A549 (cell line): ENCODE results near the gene TLE1. TPM values are rescaled to one million over a fixed set of nuclear protein-coding genes. Genes with fewer than 3 reads are reported as not detected.

Experiments used
- ATAC-seq, 2 experiments: fragments of 200-7000 bp in 1 of 2; fragments of >200 bp in 1 of 2; cut with Nextera tagmentation in 1 of 2; cut with Tn5 transposase in 1 of 2; 3 replicates each; pipeline versions ENCODE4 v1.8.0 to v1.9.1; 2018 to 2020; ENCODE audit warnings: mild to moderate bottlenecking in 1 of 2, moderate library complexity in 1 of 2
- CTCF ChIA-PET: fragments of 300-600 bp; sonication (Branson Sonifier 250); formaldehyde crosslinking; extraction: SDS; loops from one replicate; lab custom pipeline; 2021; ENCODE audit warnings: antibody characterized with exemption, inconsistent platforms; lab: Yijun Ruan, JAX
- POLR2A ChIA-PET: fragments of 350-600 bp; formaldehyde crosslinking; extraction: SDS; loops from one replicate; lab custom pipeline; 2021; ENCODE audit warnings: antibody characterized with exemption, inconsistent platforms; lab: Yijun Ruan, JAX
- DNase-seq, 2 experiments: peaks; one replicate each; pipeline versions ENCODE4 v3.0.0 to v3.0.0-alpha.2; 2011 to 2016; ENCODE audit warnings: low read depth in 1 of 2, low spot score in 1 of 2
- FAIRE-seq: peaks from 2 replicates; lab custom pipeline; 2011; peaks lifted over from hg19 to GRCh38; lab: Jason Lieb, UNC
- H3K27ac ChIP-seq, 2 experiments: fragments of >200 bp; sonication (Bioruptor Twin); formaldehyde crosslinking; 3 replicates each; pipeline ENCODE4 v1.5.1; 2016 to 2017
- H3K4me1 ChIP-seq: fragments of >200 bp; sonication (Bioruptor Twin); formaldehyde crosslinking; 3 replicates; pipeline ENCODE4 v1.6.1; 2016
- H3K4me2 ChIP-seq: fragments of >200 bp; sonication (Bioruptor Twin); formaldehyde crosslinking; 3 replicates; pipeline ENCODE4 v1.6.1; 2016
- H3K4me3 ChIP-seq: fragments of >200 bp; sonication (Bioruptor Twin); formaldehyde crosslinking; 3 replicates; pipeline ENCODE4 v1.5.1; 2016
- H3K9me3 ChIP-seq: fragments of >200 bp; sonication (Bioruptor Twin); formaldehyde crosslinking; 3 replicates; pipeline ENCODE4 v1.6.1; 2016
- ATOH8 ChIP-seq: fragments of 250-450 bp; sonication (Bioruptor Pico); IDR thresholded peaks from 2 replicates; pipeline ENCODE4 v1.5.0; 2020; ENCODE audit warnings: low read depth, mild to moderate bottlenecking, moderate library complexity
- BHLHE40 ChIP-seq: IDR thresholded peaks from 2 replicates; pipeline ENCODE4 v1.6.1; 2012; ENCODE audit warnings: low read depth, low read length, inconsistent platforms
- CBX2 ChIP-seq: fragments of 200-600 bp; sonication (generic); IDR thresholded peaks from 2 replicates; pipeline ENCODE4 v1.6.1; 2016; ENCODE audit warnings: low read depth, mild to moderate bottlenecking, borderline replicate concordance
- CEBPB ChIP-seq, 2 experiments: fragments of >200 bp in 1 of 2; sonication (Bioruptor Twin) in 1 of 2; formaldehyde crosslinking in 1 of 2; IDR thresholded peaks; 2 replicates each; pipeline ENCODE4 v1.6.1; 2012 to 2016
- EHMT2 ChIP-seq: fragments of 200-600 bp; sonication (generic); IDR thresholded peaks from 2 replicates; pipeline ENCODE4 v1.6.1; 2016; ENCODE audit warnings: antibody characterized with exemption, low read depth, mild to moderate bottlenecking, moderate library complexity
- EP300 ChIP-seq, 2 experiments: fragments of >200 bp; sonication (Bioruptor Twin); formaldehyde crosslinking; IDR thresholded peaks; 2 replicates in 1 of 2; 3 replicates in 1 of 2; pipeline ENCODE4 v1.6.1; 2016 to 2017
- ESRRA ChIP-seq: fragments of 150-350 bp; IDR thresholded peaks from 2 replicates; pipeline ENCODE4 v1.6.1; 2014; ENCODE audit warnings: mild to moderate bottlenecking, low read length, borderline replicate concordance
- FOXS1 ChIP-seq: fragments of 250-450 bp; sonication (Bioruptor Pico); IDR thresholded peaks from 2 replicates; pipeline ENCODE4 v1.5.0; 2020; ENCODE audit warnings: mild to moderate bottlenecking, moderate library complexity
- GATA3 ChIP-seq: IDR thresholded peaks from 2 replicates; pipeline ENCODE4 v1.6.1; 2012; ENCODE audit warnings: borderline replicate concordance
- HES2 ChIP-seq: fragments of >200 bp; sonication (Bioruptor Twin); formaldehyde crosslinking; IDR thresholded peaks from 2 replicates; pipeline ENCODE4 v1.6.1; 2016
- HEYL ChIP-seq: fragments of 250-450 bp; sonication (Bioruptor Pico); IDR thresholded peaks from 2 replicates; pipeline ENCODE4 v1.8.0; 2021; ENCODE audit warnings: mild to moderate bottlenecking, moderate library complexity
- HMGXB4 ChIP-seq: fragments of 250-450 bp; sonication (Bioruptor Pico); IDR thresholded peaks from 2 replicates; pipeline ENCODE4 v1.5.0; 2021; ENCODE audit warnings: mild to moderate bottlenecking, moderate library complexity, borderline replicate concordance
- HOXA7 ChIP-seq: fragments of 250-450 bp; sonication (Bioruptor Pico); IDR thresholded peaks from 2 replicates; pipeline ENCODE4 v1.5.0; 2020; ENCODE audit warnings: mild to moderate bottlenecking, moderate library complexity
- JUN ChIP-seq, 2 experiments: fragments of >200 bp; sonication (Bioruptor Twin); formaldehyde crosslinking; IDR thresholded peaks; 2 replicates in 1 of 2; 3 replicates in 1 of 2; pipeline ENCODE4 v1.6.1; 2016 to 2017
- MAX ChIP-seq: IDR thresholded peaks from 2 replicates; pipeline ENCODE4 v1.6.1; 2012
- MAZ ChIP-seq: fragments of 150-350 bp; IDR thresholded peaks from 2 replicates; pipeline ENCODE4 v1.6.1; 2014; ENCODE audit warnings: antibody characterized with exemption, low read depth, low read length, borderline replicate concordance
- MYC ChIP-seq: IDR thresholded peaks from 2 replicates; pipeline ENCODE4 v1.6.1; 2012; ENCODE audit warnings: mild to moderate bottlenecking, inconsistent platforms, low read length, improper control_type of control experiment, borderline replicate concordance
- NR3C1 ChIP-seq: fragments of >200 bp; sonication (Bioruptor Twin); formaldehyde crosslinking; IDR thresholded peaks from 3 replicates; pipeline ENCODE4 v1.6.1; 2017
- PBX3 ChIP-seq: IDR thresholded peaks from 2 replicates; pipeline ENCODE4 v1.6.1; 2012
- PHF8 ChIP-seq: fragments of 200-600 bp; sonication (generic); IDR thresholded peaks from 2 replicates; pipeline ENCODE4 v1.6.1; 2016; ENCODE audit warnings: low read depth, mild to moderate bottlenecking, antibody characterized with exemption, moderate library complexity, borderline replicate concordance
- POLR2AphosphoS2 ChIP-seq: conservative IDR thresholded peaks from 2 replicates; pipeline ENCODE4 v1.6.1; 2012; ENCODE audit warnings: low read length, improper control_type of control experiment, inconsistent platforms
- RCOR1 ChIP-seq: fragments of 150-350 bp; IDR thresholded peaks from 2 replicates; pipeline ENCODE4 v1.6.1; 2014; ENCODE audit warnings: antibody characterized with exemption, low read length, low read depth
- SMC3 ChIP-seq: fragments of >200 bp; sonication (Bioruptor Twin); formaldehyde crosslinking; IDR thresholded peaks from 3 replicates; pipeline ENCODE4 v1.6.1; 2018; ENCODE audit warnings: inconsistent platforms
- TFCP2L1 ChIP-seq: fragments of 250-450 bp; sonication (Bioruptor Pico); IDR thresholded peaks from 2 replicates; pipeline ENCODE4 v1.5.0; 2021; ENCODE audit warnings: mild to moderate bottlenecking
- USF2 ChIP-seq: fragments of 450-650 bp; IDR thresholded peaks from 2 replicates; pipeline ENCODE4 v1.6.1; 2014; ENCODE audit warnings: antibody characterized with exemption
- ZC3H11A ChIP-seq: fragments of 450-650 bp; IDR thresholded peaks from 2 replicates; pipeline ENCODE4 v1.6.1; 2014; ENCODE audit warnings: antibody characterized with exemption, mild to moderate bottlenecking
- ZSCAN20 ChIP-seq: fragments of 250-450 bp; sonication (Bioruptor Pico); IDR thresholded peaks from 2 replicates; pipeline ENCODE4 v1.8.0; 2022; ENCODE audit warnings: mild to moderate bottlenecking, moderate library complexity
- WGBS: methylation state at CpG from one replicate; pipeline ENCODE4 v1.1.6; 2017; ENCODE audit errors: missing lambda C conversion rate; 5-methylcytosine and 5-hydroxymethylcytosine counted together
- polyA plus RNA-seq, 4 experiments: library from polyadenylated mRNA; depleted of rRNA in 3 of 4; stranded (reverse); fragments of >200 nt; fragmentation: RNase III in 1 of 4; extraction: RNeasy Plus Mini Kit Qiagen cat#74134 plus additional on column Dnase treatment in 1 of 4; gene quantifications; 2 replicates in 3 of 4; 3 replicates in 1 of 4; pipeline ENCODE4 v1.2.3, GENCODE V29; 2011 to 2017

TLE1 gene
- polyA plus RNA-seq, 2 of the 4 experiments (the other 2 are of a cell fraction) = 45.8 to 117 TPM

- ChIA-PET POLR2A (no interaction called here), CTCF (interaction anchor here (1.1 kb wide), 1 partner anchor 15 kb away, joined by 3 read pairs; no protein-coding TSS in a partner anchor)
- FAIRE-seq (no peak), DNase-seq (no peak), ATAC-seq (peak in 1 of 2 experiments; percentile 32; a peak in 2 of 6 replicates)
- Histone ChIP-seq H3K27ac (no peak overlapping the region), H3K4me1 (no peaks in the 10 kb centered on the region), H3K4me2 (no peak overlapping the region), H3K9me3 (no peaks in the 10 kb centered on the region), H3K4me3 (no peak overlapping the region)
- no peak for TF ChIP-seq ZC3H11A
- no peak for TF ChIP-seq POLR2AphosphoS2
- TF ChIP-seq TFCP2L1 = no peak
- no peak for TF ChIP-seq HES2
- no peak for TF ChIP-seq CEBPB (IDR thresholded peaks at IDR 0.05)
- no peak for TF ChIP-seq EHMT2
- TF ChIP-seq NR3C1 = no peak
- TF ChIP-seq HEYL (CRISPR knock-in tag) = no peak
- no peak for TF ChIP-seq HOXA7 (CRISPR knock-in tag)
- TF ChIP-seq MYC = no peak
- TF ChIP-seq USF2 = no peak
- no peak for TF ChIP-seq ESRRA
- WGBS = 95% methylated on average over 3 of the region's 3 CpGs
Observed at GRCh38 chr9:81619353-81620001, 69.9 kb downstream of the TLE1 start.

GRCh38 chr9:81618923-81619322 lies 70.4 kb downstream of the TLE1 start:
- no peak for FAIRE-seq
- POLR2A ChIA-PET = no interaction called here

More at GRCh38 chr9:81618923-81619322, 70.4 kb downstream of the TLE1 start:
- H3K4me3 ChIP-seq = no peak overlapping the region
- TF ChIP-seq ATOH8 (CRISPR knock-in tag) (no peak), ZSCAN20 (CRISPR knock-in tag) (no peak), NR3C1 (no peak), EP300 (IDR thresholded peaks at IDR 0.05) (no peak), ZC3H11A (no peak), BHLHE40 (no peak), JUN (IDR thresholded peaks at IDR 0.05) (no peak), SMC3 (no peak), PHF8 (no peak), MAZ (no peak), HMGXB4 (CRISPR knock-in tag) (no peak), RCOR1 (no peak), GATA3 (no peak), FOXS1 (no peak), CBX2 (no peak), PBX3 (no peak), MAX (no peak)
- DNase-seq (no peak), ATAC-seq (no peak)
- CTCF ChIA-PET = interaction anchor here (1.1 kb wide), 1 partner anchor 15 kb away, joined by 3 read pairs; no protein-coding TSS in a partner anchor
- no peaks in the 10 kb centered on the region for H3K4me1 ChIP-seq
- H3K27ac ChIP-seq = no peak overlapping the region
- WGBS = 95% methylated on average over 1 of the region's 1 CpG
- no peak overlapping the region for H3K4me2 ChIP-seq
- no peaks in the 10 kb centered on the region for H3K9me3 ChIP-seq
